OCI-LY7 (cell line): ENCODE data around the gene PLCB2.

Experiments
- CTCF ChIP-seq: fragments of 200-600 bp; sonication (generic); conservative IDR thresholded peaks from 2 replicates; pipeline ENCODE4 v1.5.1; 2014; ENCODE audit warnings: mild to moderate bottlenecking, antibody characterized with exemption, low read length, moderate library complexity, mixed read lengths
- EZH2phosphoT487 ChIP-seq: fragments of 200-600 bp; sonication (generic); IDR thresholded peaks from 2 replicates; pipeline ENCODE4 v1.6.1; 2018; ENCODE audit warnings: low read depth, borderline replicate concordance, mild to moderate bottlenecking, mixed run types, antibody characterized with exemption, low read length, moderate library complexity, mixed read lengths

- TF ChIP-seq CTCF (no peak), EZH2phosphoT487 (no peak)
These were observed 22.6 kb downstream of the PLCB2 start for GRCh38 chr15:40285151-40285550.
